HEK293 (cell line): Measurements from ENCODE around the gene MAP7.

Experiments used
- BCL11B ChIP-seq: fragments of 450-650 bp; formaldehyde crosslinking; IDR thresholded peaks from 2 replicates; pipeline ENCODE4 v1.5.1; 2016; ENCODE audit warnings: low read depth, missing biosample characterization, missing genetic modification characterization
- CTCF ChIP-seq: fragments of 450-650 bp; formaldehyde crosslinking; IDR thresholded peaks from 2 replicates; pipeline ENCODE4 v1.5.1; 2016; ENCODE audit warnings: missing biosample characterization, missing genetic modification characterization
- HOXD13 ChIP-seq: sonication (generic); formaldehyde crosslinking; IDR thresholded peaks from 2 replicates; pipeline ENCODE4 v1.8.0; 2022; ENCODE audit warnings: missing genetic modification reagents, borderline replicate concordance
- IKZF3 ChIP-seq: fragments of 450-650 bp; IDR thresholded peaks from 2 replicates; pipeline ENCODE4 v1.5.0; 2018; ENCODE audit warnings: missing biosample characterization, mild to moderate bottlenecking, missing genetic modification characterization, moderate library complexity
- KLF16 ChIP-seq: fragments of 450-650 bp; formaldehyde crosslinking; IDR thresholded peaks from 2 replicates; pipeline ENCODE4 v1.5.1; 2017; ENCODE audit warnings: missing biosample characterization, missing genetic modification characterization
- KLF9 ChIP-seq: fragments of 450-650 bp; formaldehyde crosslinking; IDR thresholded peaks from 2 replicates; pipeline ENCODE4 v1.5.1; 2016; ENCODE audit warnings: missing biosample characterization, missing genetic modification characterization, low read depth
- PRDM10 ChIP-seq: fragments of 450-650 bp; formaldehyde crosslinking; IDR thresholded peaks from 2 replicates; pipeline ENCODE4 v1.5.1; 2016; ENCODE audit warnings: missing biosample characterization, missing genetic modification characterization
- SALL2 ChIP-seq: fragments of 450-650 bp; formaldehyde crosslinking; IDR thresholded peaks from 2 replicates; pipeline ENCODE4 v1.5.0; 2017; ENCODE audit warnings: missing biosample characterization, mild to moderate bottlenecking, missing genetic modification characterization, borderline replicate concordance
- SCRT1 ChIP-seq: fragments of 450-650 bp; formaldehyde crosslinking; IDR thresholded peaks from 2 replicates; pipeline ENCODE4 v1.5.1; 2016; ENCODE audit warnings: missing biosample characterization, missing genetic modification characterization, borderline replicate concordance
- TRIM28 ChIP-seq: IDR thresholded peaks from 2 replicates; pipeline ENCODE4 v1.6.1; 2011; ENCODE audit warnings: low read length, control low read depth, borderline replicate concordance
- TSHZ1 ChIP-seq: fragments of 450-650 bp; formaldehyde crosslinking; IDR thresholded peaks from 2 replicates; pipeline ENCODE4 v1.5.1; 2016; ENCODE audit warnings: missing biosample characterization, missing genetic modification characterization, borderline replicate concordance
- ZBTB26 ChIP-seq: fragments of 450-650 bp; formaldehyde crosslinking; optimal IDR thresholded peaks from 2 replicates; pipeline ENCODE3; 2016; ENCODE audit warnings: missing biosample characterization, mild to moderate bottlenecking, missing genetic modification characterization
- ZBTB8A ChIP-seq: fragments of 450-650 bp; formaldehyde crosslinking; IDR thresholded peaks from 2 replicates; pipeline ENCODE4 v1.5.1; 2016; ENCODE audit warnings: missing biosample characterization, missing genetic modification characterization
- ZNF157 ChIP-seq: fragments of 450-650 bp; formaldehyde crosslinking; IDR thresholded peaks from 2 replicates; pipeline ENCODE4 v1.5.1; 2016; ENCODE audit warnings: missing biosample characterization, missing genetic modification characterization
- ZNF169 ChIP-seq: fragments of 450-650 bp; formaldehyde crosslinking; IDR thresholded peaks from 2 replicates; pipeline ENCODE4 v1.5.1; 2016; ENCODE audit warnings: missing biosample characterization, missing genetic modification characterization
- ZNF248 ChIP-seq: fragments of 450-650 bp; formaldehyde crosslinking; IDR thresholded peaks from 2 replicates; pipeline ENCODE4 v1.5.1; 2017; ENCODE audit warnings: missing biosample characterization, missing genetic modification characterization
- ZNF26 ChIP-seq: fragments of 450-650 bp; formaldehyde crosslinking; IDR thresholded peaks from 2 replicates; pipeline ENCODE4 v1.5.1; 2016; ENCODE audit warnings: missing biosample characterization, missing genetic modification characterization
- ZNF335 ChIP-seq: fragments of 450-650 bp; formaldehyde crosslinking; conservative IDR thresholded peaks from 2 replicates; pipeline ENCODE4 v1.5.1; 2016; ENCODE audit warnings: missing biosample characterization, missing genetic modification characterization
- ZNF366 ChIP-seq: fragments of 450-650 bp; formaldehyde crosslinking; conservative IDR thresholded peaks from 2 replicates; pipeline ENCODE4 v1.5.1; 2016; ENCODE audit warnings: missing biosample characterization, missing genetic modification characterization
- ZNF514 ChIP-seq: fragments of 450-650 bp; formaldehyde crosslinking; IDR thresholded peaks from 2 replicates; pipeline ENCODE4 v1.5.1; 2016; ENCODE audit warnings: missing biosample characterization, missing genetic modification characterization
- ZNF521 ChIP-seq: fragments of 450-650 bp; formaldehyde crosslinking; IDR thresholded peaks from 2 replicates; pipeline ENCODE4 v1.5.1; 2017; ENCODE audit warnings: missing biosample characterization, mild to moderate bottlenecking, missing genetic modification characterization
- ZNF561 ChIP-seq: fragments of 450-650 bp; IDR thresholded peaks from 2 replicates; pipeline ENCODE4 v1.5.1; 2018; ENCODE audit warnings: missing biosample characterization, missing genetic modification characterization, borderline replicate concordance
- ZNF660 ChIP-seq: fragments of 450-650 bp; IDR thresholded peaks from 2 replicates; pipeline ENCODE4 v1.5.1; 2018; ENCODE audit warnings: missing biosample characterization, mild to moderate bottlenecking, missing genetic modification characterization
- ZNF677 ChIP-seq: fragments of 450-650 bp; IDR thresholded peaks from 2 replicates; pipeline ENCODE4 v1.5.0; 2018; ENCODE audit warnings: missing biosample characterization, mild to moderate bottlenecking, missing genetic modification characterization, moderate library complexity
- ZNF704 ChIP-seq: fragments of 450-650 bp; formaldehyde crosslinking; IDR thresholded peaks from 2 replicates; pipeline ENCODE4 v1.5.1; 2016; ENCODE audit warnings: missing biosample characterization, missing genetic modification characterization
- ZNF747 ChIP-seq: fragments of 450-650 bp; formaldehyde crosslinking; IDR thresholded peaks from 2 replicates; pipeline ENCODE4 v1.5.1; 2016; ENCODE audit warnings: missing biosample characterization, missing genetic modification characterization
- ZNF792 ChIP-seq: fragments of 450-650 bp; formaldehyde crosslinking; IDR thresholded peaks from 2 replicates; pipeline ENCODE4 v1.5.1; 2016; ENCODE audit warnings: missing biosample characterization, missing genetic modification characterization
- ZNF830 ChIP-seq: fragments of 450-650 bp; IDR thresholded peaks from 2 replicates; pipeline ENCODE4 v1.5.0; 2018; ENCODE audit warnings: missing biosample characterization, missing genetic modification characterization, low read depth, mild to moderate bottlenecking, moderate library complexity
- ZNF837 ChIP-seq: fragments of 450-650 bp; formaldehyde crosslinking; IDR thresholded peaks from 2 replicates; pipeline ENCODE4 v1.5.1; 2016; ENCODE audit warnings: missing biosample characterization, missing genetic modification characterization

The MAP7 gene

GRCh38 chr6:136524339-136524935 is 25.8 kb downstream of the MAP7 start (continued):
- TF ChIP-seq TSHZ1 (no peak), ZNF521 (tag by site-specific recombination) (no peak), KLF9 (no peak), ZNF335 (peak; percentile 10; the same call in 1 of the 2 replicates), ZNF704 (no peak), ZNF26 (tag by site-specific recombination) (no peak), ZNF792 (no peak), CTCF (tag by site-specific recombination) (no peak), KLF16 (tag by site-specific recombination) (no peak), ZNF830 (tag by site-specific recombination) (no peak), ZBTB26 (tag by site-specific recombination) (no peak), ZBTB8A (no peak), HOXD13 (CRISPR knock-in tag) (no peak), ZNF660 (tag by site-specific recombination) (peak; percentile 64), ZNF747 (no peak), ZNF677 (tag by site-specific recombination) (no peak), PRDM10 (tag by site-specific recombination) (no peak), SALL2 (tag by site-specific recombination) (no peak), ZNF837 (tag by site-specific recombination) (no peak), ZNF157 (no peak), TRIM28 (no peak), ZNF561 (tag by site-specific recombination) (no peak), IKZF3 (tag by site-specific recombination) (no peak), ZNF248 (no peak), ZNF366 (tag by site-specific recombination) (peak; percentile 65), BCL11B (tag by site-specific recombination) (no peak), SCRT1 (tag by site-specific recombination) (no peak), ZNF514 (tag by site-specific recombination) (no peak), ZNF169 (no peak)
